GM06990 (cell line): ENCODE measurements around the gene MBP.
"Not testable (repeated sequence)": the region's sequence is repeated elsewhere in the genome, so short reads cannot be mapped to it uniquely, and the experiment has no call there.

Source experiments
- DNase-seq: peaks from one replicate; pipeline ENCODE4 v3.0.0-alpha.2; 2011; ENCODE audit not compliant: insufficient read length; ENCODE audit errors: extremely low read depth
- H3K27me3 ChIP-seq: replicated peaks from 2 replicates; pipeline ENCODE4 v1.6.0; 2011; ENCODE audit warnings: low read length; ENCODE audit not compliant: control insufficient read depth, insufficient read depth
- H3K36me3 ChIP-seq: 2 replicates; pipeline ENCODE4 v1.5.1; 2011; ENCODE audit warnings: low read length; ENCODE audit not compliant: control insufficient read depth, insufficient read depth
- H3K4me3 ChIP-seq: replicated peaks from 2 replicates; pipeline ENCODE4 v1.5.1; 2011; ENCODE audit warnings: low read depth, mild to moderate bottlenecking, control low read depth, low read length
- TF ChIP-seq, protein P1 (sequence below): IDR thresholded peaks from 2 replicates; pipeline ENCODE4 v1.5.1; 2011; ENCODE audit warnings: low read length, control low read depth, mild to moderate bottlenecking, inconsistent platforms; ENCODE audit not compliant: insufficient read depth, poor library complexity, severe bottlenecking

Gene MBP

DNA sequence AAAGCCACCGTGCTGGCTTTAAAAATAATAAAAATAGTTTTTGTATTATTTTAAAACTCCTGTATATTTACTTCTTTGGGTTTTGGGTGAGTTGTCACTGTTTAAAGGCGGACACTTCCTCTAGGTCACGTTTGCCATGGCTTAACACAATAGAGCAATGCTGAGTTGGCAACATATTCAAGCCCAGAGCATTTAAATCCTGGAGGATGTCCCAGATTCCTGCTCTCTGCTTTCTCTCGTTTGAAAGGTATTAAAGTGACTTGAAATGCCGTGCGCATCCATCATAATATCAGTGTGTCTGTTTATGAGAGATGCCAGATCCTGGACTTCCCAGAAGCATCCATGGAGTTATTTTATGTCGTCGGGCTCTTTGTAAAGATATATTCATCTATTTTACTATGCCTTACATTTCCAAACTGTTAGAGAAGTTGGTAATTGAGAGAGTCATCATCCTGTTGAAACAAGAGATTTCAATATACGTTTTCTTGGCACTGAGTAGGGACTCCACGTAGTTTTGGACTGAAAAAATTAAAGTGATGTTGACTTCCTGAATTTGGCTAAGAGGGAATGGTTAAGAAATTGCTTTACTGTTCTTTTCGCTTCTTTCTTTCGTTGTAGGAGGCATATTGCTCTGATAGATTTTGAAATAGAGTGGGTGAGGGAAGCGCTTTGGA is 159.6 kb downstream of the MBP start:
- Histone ChIP-seq H3K4me3 (no peak overlapping the region), H3K36me3 (no peaks in the 10 kb centered on the region; the same call in 1 of the 2 replicates), H3K27me3 (no peaks in the 10 kb centered on the region)
- no peak for DNase-seq
- TF ChIP-seq, protein P1, sequence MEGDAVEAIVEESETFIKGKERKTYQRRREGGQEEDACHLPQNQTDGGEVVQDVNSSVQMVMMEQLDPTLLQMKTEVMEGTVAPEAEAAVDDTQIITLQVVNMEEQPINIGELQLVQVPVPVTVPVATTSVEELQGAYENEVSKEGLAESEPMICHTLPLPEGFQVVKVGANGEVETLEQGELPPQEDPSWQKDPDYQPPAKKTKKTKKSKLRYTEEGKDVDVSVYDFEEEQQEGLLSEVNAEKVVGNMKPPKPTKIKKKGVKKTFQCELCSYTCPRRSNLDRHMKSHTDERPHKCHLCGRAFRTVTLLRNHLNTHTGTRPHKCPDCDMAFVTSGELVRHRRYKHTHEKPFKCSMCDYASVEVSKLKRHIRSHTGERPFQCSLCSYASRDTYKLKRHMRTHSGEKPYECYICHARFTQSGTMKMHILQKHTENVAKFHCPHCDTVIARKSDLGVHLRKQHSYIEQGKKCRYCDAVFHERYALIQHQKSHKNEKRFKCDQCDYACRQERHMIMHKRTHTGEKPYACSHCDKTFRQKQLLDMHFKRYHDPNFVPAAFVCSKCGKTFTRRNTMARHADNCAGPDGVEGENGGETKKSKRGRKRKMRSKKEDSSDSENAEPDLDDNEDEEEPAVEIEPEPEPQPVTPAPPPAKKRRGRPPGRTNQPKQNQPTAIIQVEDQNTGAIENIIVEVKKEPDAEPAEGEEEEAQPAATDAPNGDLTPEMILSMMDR: no peak

DNA sequence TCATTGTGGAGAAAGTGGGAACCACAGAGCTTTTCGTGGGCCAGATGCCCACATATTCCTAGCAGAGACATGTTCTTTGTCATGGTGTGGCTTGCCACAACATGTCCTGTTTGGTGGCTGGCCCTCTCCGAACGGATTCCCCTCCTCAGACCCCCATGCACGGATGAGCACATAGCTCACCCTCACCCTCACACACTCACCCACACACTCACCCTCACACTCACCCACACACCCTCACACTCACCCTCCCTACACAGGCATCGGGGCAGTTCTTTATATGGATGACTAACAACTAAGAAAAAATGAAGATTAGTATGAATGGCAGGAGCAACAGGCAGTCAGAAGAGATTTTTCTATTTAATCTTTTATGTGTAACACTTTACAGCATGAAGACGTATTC is 160.3 kb downstream of the MBP start:
- H3K36me3 ChIP-seq: no peaks in the 10 kb centered on the region; the same call in 1 of the 2 replicates
- H3K27me3 ChIP-seq: no peaks in the 10 kb centered on the region
- H3K4me3 ChIP-seq: no peak overlapping the region
- DNase-seq: no peak
- TF ChIP-seq, protein P1: no peak

DNA sequence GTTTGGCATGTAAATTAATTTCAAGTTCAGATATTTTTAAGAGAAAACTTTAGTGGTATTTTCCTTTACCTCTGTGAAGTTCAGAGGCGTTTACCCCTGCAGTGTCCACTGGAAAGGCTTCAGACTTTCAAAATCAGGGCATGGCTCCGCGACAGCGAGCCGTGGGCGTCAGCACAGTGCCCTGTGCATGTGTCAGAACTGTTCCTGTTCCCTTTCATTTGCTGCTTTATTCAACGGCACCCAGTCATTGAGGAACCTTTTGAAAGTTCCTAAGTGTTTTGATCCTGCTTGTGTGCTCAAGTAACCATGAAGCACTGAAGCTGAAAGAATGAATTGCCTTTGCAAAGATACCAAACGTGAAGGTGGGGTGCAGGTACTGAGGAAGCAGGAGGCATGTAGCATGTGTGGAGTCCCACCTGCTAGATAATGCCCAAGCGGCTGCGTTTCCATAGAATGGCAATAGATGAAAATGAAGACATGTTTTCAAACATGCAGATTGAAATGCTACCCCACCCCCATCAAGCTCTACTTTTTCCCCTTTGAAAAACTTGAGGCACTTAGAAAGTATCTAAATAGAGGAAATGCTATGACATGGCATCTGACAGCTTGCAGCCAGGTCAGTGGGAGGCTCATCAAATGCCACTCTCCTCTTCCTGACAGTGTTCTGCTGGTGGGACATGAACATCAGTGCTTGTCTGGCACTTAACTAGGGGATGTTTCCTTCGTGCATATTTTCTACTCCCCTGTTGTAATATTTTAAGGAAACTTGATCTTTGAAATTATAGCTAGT is 161.6 kb downstream of the MBP start:
- Histone ChIP-seq H3K36me3 (peaks cover 2% of the 10 kb centered on the region), H3K27me3 (no peaks in the 10 kb centered on the region), H3K4me3 (no peak overlapping the region)
- no peak for DNase-seq
- TF ChIP-seq, protein P1: no peak

DNA sequence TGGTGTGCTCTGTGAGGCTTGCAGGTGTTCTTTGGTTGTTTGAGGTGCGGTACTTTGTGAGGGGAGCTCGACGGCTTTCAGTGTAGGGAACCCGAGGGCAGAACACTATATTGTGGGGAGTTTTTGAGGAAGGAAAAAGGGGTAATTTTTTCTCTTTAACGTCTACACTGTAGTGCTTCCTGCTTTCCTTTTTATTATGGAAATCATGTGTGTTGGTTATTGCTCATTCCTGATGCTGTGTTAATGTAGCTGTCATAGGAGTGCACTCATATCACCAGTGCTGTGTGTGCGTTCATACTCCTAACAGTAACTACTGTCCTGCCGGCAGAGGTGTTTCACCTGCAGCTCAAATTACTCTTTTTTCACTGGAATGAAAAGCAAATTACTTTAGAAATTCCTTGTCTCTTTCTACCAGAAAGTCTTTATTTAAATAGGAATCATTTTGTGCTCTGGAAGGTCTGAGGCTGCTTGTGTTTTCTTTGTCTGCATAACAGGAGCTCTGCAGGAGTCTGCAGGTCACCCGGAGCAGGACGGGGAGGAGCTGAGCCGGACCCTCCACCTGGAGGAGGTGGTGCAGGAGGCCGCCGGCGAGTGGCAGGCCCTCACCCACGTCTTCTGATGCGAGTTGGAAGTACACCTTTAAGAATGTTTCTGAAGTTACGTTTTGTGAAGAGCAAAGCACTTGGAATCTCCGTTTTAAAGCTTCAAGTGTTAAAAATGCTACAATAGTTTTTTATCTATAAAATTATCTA is 164.7 kb downstream of the MBP start:
- no peaks in the 10 kb centered on the region for H3K27me3 ChIP-seq
- no peak overlapping the region for H3K4me3 ChIP-seq
- DNase-seq: no peak
- TF ChIP-seq, protein P1: no peak
- H3K36me3 ChIP-seq: peaks cover 2% of the 10 kb centered on the region

DNA sequence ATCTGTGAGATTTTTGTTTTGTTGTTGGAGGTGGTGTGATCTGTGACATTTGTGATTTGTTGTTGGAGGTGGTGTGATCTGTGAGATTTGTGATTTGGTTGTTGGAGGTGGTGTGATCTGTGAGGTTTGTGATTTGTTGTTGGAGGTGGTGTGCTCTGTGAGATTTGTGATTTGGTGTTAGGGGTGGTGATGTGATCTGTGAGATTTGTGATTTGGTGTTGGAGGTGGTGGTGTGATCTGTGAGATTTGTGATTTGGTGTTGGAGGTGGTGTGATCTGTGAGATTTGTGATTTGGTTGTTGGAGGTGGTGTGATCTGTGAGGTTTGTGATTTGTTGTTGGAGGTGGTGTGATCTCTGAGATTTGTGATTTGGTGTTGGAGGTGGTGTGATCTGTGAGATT is 165.3 kb downstream of the MBP start:
- not testable (repeated sequence) for DNase-seq, H3K27me3 ChIP-seq, H3K36me3 ChIP-seq, H3K4me3 ChIP-seq
